NCI-H1092 (cell line): ENCODE data around the gene PPFIA1.

Source experiments
- DNase-seq: peaks from one replicate; lab custom pipeline; 2025; lab: John Stamatoyannopoulos, UW

Gene PPFIA1

GRCh38 chr11:70415642-70416395 lies 145.3 kb downstream of the PPFIA1 start:
- no peak for DNase-seq

- DNase-seq: no peak
These were observed 146.4 kb downstream of the PPFIA1 start for GRCh38 chr11:70416881-70417280.

- DNase-seq: no peak
These were observed 147.6 kb downstream of the PPFIA1 start for GRCh38 chr11:70418130-70418529.

GRCh38 chr11:70419307-70420007 lies 149.0 kb downstream of the PPFIA1 start:
- no peak for DNase-seq

- DNase-seq: no peak
These were observed 149.5 kb downstream of the PPFIA1 start for GRCh38 chr11:70420008-70420464.

GRCh38 chr11:70420496-70420895 lies 150.0 kb downstream of the PPFIA1 start:
- DNase-seq: no peak

GRCh38 chr11:70421123-70421522 lies 150.6 kb downstream of the PPFIA1 start:
- DNase-seq: no peak

- no peak for DNase-seq
These were observed 152.4 kb downstream of the PPFIA1 start for GRCh38 chr11:70422692-70423522.

GRCh38 chr11:70423523-70424505 lies 153.3 kb downstream of the PPFIA1 start:
- DNase-seq: no peak

GRCh38 chr11:70424765-70425344 lies 154.4 kb downstream of the PPFIA1 start:
- no peak for DNase-seq

- DNase-seq: no peak
These were observed 156.9 kb downstream of the PPFIA1 start for GRCh38 chr11:70427436-70427835.

GRCh38 chr11:70428701-70429427 lies 158.4 kb downstream of the PPFIA1 start:
- DNase-seq: no peak

- no peak for DNase-seq
These were observed 158.9 kb downstream of the PPFIA1 start for GRCh38 chr11:70429428-70429705.

- no peak for DNase-seq
These were observed 159.4 kb downstream of the PPFIA1 start for GRCh38 chr11:70429724-70430521.

GRCh38 chr11:70430671-70431574 lies 160.4 kb downstream of the PPFIA1 start:
- no peak for DNase-seq

- DNase-seq: no peak
These were observed 161.1 kb downstream of the PPFIA1 start for GRCh38 chr11:70431611-70432010.

GRCh38 chr11:70432065-70432464 lies 161.6 kb downstream of the PPFIA1 start:
- DNase-seq: no peak

GRCh38 chr11:70432580-70432979 lies 162.1 kb downstream of the PPFIA1 start:
- DNase-seq: no peak

GRCh38 chr11:70433038-70433437 lies 162.5 kb downstream of the PPFIA1 start:
- DNase-seq: no peak
